CD4-positive, alpha-beta T cell treated with Interleukin-21 for 1 hour (primary cell): Measurements from ENCODE around the gene NME4.
"Not testable (repeated sequence)": the region's sequence is repeated elsewhere in the genome, so short reads cannot be mapped to it uniquely, and the experiment has no call there.

ENCODE experiments used
- DNase-seq: peaks from one replicate; pipeline ENCODE4 v3.0.0-alpha.2; 2020

Gene NME4

GRCh38 chr16:378113-378820 is 18.7 kb upstream of the NME4 start:
- DNase-seq, result not testable (repeated sequence)

- no peak for DNase-seq
Measured at GRCh38 chr16:378821-379182, 18.2 kb upstream of the NME4 start.

GRCh38 chr16:379183-379960 is 17.6 kb upstream of the NME4 start:
- DNase-seq, result no peak

GRCh38 chr16:379961-380761 is 16.8 kb upstream of the NME4 start:
- peak; percentile 50 for DNase-seq

GRCh38 chr16:380762-381011 is 16.3 kb upstream of the NME4 start:
- no peak for DNase-seq

GRCh38 chr16:381012-381788 is 15.8 kb upstream of the NME4 start:
- no peak for DNase-seq

- peak; percentile 73 for DNase-seq
Measured at GRCh38 chr16:381789-382717, 14.9 kb upstream of the NME4 start, which contains the start of gene PGAP6. Gene PGAP6 (minus strand): TSS chr16:381978. CDS start chr16:381821, 157 bp downstream.

- DNase-seq, result peak; percentile 49
Measured at GRCh38 chr16:383326-384051, 13.5 kb upstream of the NME4 start.

GRCh38 chr16:386641-387156 is 10.3 kb upstream of the NME4 start:
- DNase-seq, result no peak

GRCh38 chr16:387761-388666 is 9.0 kb upstream of the NME4 start:
- not testable (repeated sequence) for DNase-seq

GRCh38 chr16:389352-389751 is 7.6 kb upstream of the NME4 start:
- DNase-seq, result no peak

GRCh38 chr16:391885-392335 is 5.1 kb upstream of the NME4 start:
- DNase-seq, result peak; percentile 78

- DNase-seq, result no peak
Measured at GRCh38 chr16:392450-393030, 4.5 kb upstream of the NME4 start.

- no peak for DNase-seq
Measured at GRCh38 chr16:396199-396598, 800 bp upstream of the NME4 start.

- DNase-seq, result no peak
Measured at GRCh38 chr16:396605-397004, 394 bp upstream of the NME4 start.

GRCh38 chr16:397736-398332 is 835 bp downstream of the NME4 start:
- DNase-seq, result peak; percentile 33

GRCh38 chr16:398561-399339 is 1.8 kb downstream of the NME4 start:
- no peak for DNase-seq
